Hepatocyte (in vitro differentiated cells): ENCODE data around the gene NOP10.

ENCODE experiments used
- CTCF ChIP-seq: fragments of 200-600 bp; sonication (generic); IDR thresholded peaks from 2 replicates; pipeline ENCODE4 v1.5.1; 2016; ENCODE audit warnings: antibody characterized with exemption, mild to moderate bottlenecking; ENCODE audit not compliant: poor library complexity
- EZH2 ChIP-seq: fragments of 200-600 bp; sonication (generic); IDR thresholded peaks from 2 replicates; pipeline ENCODE4 v1.6.1; 2016; ENCODE audit warnings: antibody characterized with exemption, mild to moderate bottlenecking, borderline replicate concordance
- EZH2phosphoT487 ChIP-seq: fragments of 200-600 bp; sonication (generic); IDR thresholded peaks from one replicate; pipeline ENCODE4 v1.6.1; 2018; ENCODE audit warnings: antibody characterized with exemption, mild to moderate bottlenecking, low read depth, moderate library complexity; ENCODE audit not compliant: unreplicated experiment, severe bottlenecking

GRCh38 chr15:34358367-34358766, 15.4 kb upstream of the NOP10 start:
- peak; percentile 12 for TF ChIP-seq CTCF
- no peak for TF ChIP-seq EZH2
- TF ChIP-seq EZH2phosphoT487, result no peak
